ENCODE results near the gene CX3CL1.

DNA sequence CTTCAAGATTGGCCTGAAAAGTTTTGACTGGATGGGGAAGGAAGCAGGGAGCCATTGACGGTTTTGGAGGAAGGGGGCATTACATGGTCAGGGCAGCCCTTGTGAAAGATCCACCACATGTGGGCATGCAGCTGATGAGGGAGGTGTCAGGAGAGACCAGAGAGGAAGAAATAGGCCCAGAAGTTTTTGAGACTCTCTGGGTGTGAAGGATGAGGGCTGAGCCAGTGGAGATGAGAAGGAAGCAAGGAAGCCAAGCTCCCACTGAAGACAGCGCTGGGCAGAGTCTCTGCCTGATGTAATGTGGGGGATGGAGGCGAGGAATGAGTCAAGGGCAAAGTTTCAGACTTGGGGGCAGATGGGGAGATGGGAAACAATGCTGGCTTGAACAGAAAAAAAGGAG, 32.8 kb downstream of the CX3CL1 start:
- TF ChIP-seq, protein P1, sequence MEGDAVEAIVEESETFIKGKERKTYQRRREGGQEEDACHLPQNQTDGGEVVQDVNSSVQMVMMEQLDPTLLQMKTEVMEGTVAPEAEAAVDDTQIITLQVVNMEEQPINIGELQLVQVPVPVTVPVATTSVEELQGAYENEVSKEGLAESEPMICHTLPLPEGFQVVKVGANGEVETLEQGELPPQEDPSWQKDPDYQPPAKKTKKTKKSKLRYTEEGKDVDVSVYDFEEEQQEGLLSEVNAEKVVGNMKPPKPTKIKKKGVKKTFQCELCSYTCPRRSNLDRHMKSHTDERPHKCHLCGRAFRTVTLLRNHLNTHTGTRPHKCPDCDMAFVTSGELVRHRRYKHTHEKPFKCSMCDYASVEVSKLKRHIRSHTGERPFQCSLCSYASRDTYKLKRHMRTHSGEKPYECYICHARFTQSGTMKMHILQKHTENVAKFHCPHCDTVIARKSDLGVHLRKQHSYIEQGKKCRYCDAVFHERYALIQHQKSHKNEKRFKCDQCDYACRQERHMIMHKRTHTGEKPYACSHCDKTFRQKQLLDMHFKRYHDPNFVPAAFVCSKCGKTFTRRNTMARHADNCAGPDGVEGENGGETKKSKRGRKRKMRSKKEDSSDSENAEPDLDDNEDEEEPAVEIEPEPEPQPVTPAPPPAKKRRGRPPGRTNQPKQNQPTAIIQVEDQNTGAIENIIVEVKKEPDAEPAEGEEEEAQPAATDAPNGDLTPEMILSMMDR (conservative IDR thresholded peaks at IDR 0.05; ENCODE audit: low read length) = no peak
- no peak for TF ChIP-seq EZH2phosphoT487 (IDR thresholded peaks at IDR 0.05; ENCODE audit: borderline replicate concordance, low read depth, low read length)

Data from OCI-LY7 (cell line).